CD4-positive, alpha-beta T cell treated with Interleukin-10 for 1 hour (primary cell): Measurements from ENCODE around the gene RAB34.

Experiments used
- DNase-seq: peaks from one replicate; pipeline ENCODE4 v3.0.0-alpha.2; 2020

Gene RAB34

GRCh38 chr17:28717578-28718332, at the start of gene RAB34:
Gene RAB34 (minus strand): TSS chr17:28717868. CDS start chr17:28717266, 602 bp downstream.
- no peak for DNase-seq

DNA sequence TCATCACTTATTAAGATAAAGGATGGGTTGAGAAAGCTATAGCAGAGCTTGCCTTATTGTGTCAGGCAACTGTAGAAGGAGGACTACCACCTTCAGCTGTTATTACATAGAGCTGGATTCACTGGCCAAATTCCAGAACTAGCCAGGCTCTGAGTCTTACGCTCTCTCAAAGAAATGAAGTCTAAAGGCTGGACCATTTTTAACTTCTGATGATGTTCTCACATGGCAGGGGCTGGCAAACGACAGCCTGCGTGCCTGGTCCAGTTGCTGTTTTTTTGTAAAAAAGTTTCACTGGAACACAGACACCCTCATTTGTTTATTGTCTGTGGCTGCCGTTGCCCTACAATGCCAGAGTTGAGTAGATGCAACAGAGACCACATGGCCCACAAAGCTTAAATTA, 47.4 kb upstream of the RAB34 start:
- DNase-seq = no peak

DNA sequence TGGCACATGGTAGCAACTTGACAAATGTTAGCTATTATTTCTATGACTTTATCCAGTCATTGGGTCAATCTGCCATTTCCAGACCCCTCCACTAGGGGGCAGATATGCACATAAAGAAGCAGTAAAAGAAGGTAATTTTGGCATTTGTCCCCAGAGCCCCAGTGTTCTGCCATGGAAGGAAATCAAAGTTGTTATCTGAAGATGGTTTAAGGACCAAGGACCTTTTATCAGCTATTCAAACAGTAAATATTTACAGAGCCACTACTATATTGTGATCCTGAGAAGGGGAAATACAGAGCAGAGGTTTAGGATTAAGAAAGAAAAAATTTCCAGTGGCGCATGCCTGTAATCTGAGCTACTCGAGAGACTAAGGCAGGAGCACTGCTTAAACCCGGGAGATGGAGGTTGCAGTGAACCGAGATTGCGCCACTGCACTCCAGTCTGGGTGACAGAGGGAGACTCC, 46.2 kb upstream of the RAB34 start:
- peak; percentile 85 for DNase-seq

- no peak for DNase-seq
These were observed 45.6 kb upstream of the RAB34 start for GRCh38 chr17:28763137-28763799.

DNA sequence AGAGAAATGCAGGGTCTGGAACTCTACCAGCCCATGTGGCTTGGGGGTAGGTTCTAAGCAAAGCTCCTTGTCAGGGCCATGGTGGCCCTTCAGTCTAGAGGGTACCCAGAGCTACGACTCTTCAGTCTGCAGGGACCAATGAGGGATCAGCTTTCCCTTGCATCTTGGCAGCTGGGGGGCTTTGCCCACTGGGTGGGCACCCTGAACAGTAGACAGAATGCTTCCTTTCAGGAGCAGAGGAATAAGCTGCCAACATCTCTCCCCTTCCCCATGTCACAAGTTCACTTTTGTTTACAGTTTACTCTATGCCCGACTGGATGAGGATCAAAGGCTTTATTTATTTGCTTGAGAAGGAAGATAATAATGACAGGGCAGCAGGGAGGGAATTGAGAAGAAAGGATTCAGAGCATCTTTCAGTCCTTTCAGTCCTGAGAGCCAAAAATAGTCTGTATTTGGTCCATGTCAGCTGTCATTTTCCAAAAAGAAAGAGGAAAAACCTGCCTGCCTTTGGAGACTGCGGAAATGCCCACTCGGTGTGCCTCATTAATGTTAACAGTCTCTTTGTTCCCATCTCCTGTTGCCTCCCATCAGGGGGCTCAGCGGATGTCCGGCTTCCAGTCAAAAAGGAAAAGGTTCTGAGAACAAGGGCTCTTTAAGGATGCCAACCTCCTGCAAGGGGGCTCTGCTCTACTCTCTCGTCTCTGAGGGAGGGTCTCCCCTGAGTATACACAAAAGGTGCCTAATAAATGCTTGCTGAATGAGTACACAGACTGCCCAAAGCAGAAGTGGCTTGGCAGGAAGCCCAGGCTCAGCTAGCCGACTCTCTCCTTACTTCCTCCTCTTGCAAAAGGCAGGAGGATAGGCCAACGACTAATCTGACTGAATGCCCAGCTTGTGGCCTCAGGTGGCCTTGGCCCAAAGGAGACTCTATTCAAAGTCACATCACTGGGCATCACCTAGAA, 43.2 kb upstream of the RAB34 start:
- DNase-seq = no peak

- DNase-seq = no peak
These were observed 41.7 kb upstream of the RAB34 start for GRCh38 chr17:28759256-28759865.

GRCh38 chr17:28758411-28759121, 40.9 kb upstream of the RAB34 start:
- no peak for DNase-seq

DNA sequence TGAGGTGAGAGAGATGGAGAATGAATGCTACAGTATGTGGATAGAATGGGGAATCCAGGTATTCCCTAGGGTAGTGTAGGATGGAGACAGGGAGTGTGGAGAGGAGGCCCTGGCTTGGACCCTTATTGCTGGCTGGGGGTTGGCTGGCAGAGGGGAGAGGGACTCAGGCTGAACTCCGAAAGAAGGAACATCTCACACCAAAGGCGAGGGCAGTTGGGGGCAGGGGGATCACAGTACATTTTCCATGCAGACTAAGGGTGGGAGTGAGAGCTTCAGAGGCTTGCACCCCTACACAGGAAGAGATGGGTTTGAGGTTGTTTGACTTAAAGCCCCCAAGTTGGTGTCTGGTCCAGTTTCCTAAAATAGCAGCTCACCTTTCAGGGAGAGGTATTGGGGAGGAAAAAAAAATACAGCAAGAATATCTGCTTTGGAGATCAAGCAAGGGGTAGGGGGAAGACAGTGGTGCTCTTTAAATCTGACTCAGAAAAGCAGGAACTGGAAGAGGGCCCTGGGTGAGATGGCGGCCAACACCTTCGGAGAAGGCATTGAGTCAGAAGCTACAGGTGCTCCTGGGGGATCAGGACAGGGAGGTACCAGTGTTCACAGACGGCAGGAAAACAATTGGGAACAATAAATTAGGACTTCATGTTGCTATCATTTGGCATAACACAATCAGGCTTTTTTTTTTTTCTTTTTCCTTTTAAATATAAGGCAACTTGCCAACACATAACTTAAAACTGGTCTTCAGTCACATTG, 38.6 kb upstream of the RAB34 start:
- DNase-seq = no peak

GRCh38 chr17:28755486-28755885, 37.8 kb upstream of the RAB34 start:
- DNase-seq = no peak

GRCh38 chr17:28751600-28752366, 34.1 kb upstream of the RAB34 start:
- no peak for DNase-seq

GRCh38 chr17:28750178-28751047, 32.7 kb upstream of the RAB34 start:
- peak; percentile 92 for DNase-seq

DNA sequence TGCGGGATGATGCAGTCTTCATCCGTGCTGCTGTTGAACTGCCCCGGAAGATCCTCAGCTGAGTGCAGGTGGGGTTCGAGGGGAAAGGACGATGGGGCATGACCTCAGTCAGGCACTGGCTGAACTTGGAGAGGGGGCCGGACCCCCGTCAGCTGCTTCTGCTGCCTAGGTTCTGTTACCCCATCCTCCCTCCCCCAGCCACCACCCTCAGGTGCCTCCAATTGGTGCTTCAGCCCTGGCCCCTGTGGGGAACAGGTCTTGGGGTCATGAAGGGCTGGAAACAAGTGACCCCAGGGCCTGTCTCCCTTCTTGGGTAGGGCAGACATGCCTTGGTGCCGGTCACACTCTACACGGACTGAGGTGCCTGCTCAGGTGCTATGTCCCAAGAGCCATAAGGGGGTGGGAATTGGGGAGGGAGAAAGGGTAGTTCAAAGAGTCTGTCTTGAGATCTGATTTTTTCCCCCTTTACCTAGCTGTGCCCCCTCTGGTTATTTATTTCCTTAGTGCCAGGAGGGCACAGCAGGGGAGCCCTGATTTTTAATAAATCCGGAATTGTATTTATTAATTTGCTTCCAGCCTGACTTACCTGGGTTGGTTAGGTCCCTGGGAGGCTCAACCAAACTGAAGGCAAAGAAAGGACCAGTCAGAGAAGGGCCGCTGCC, 32.0 kb upstream of the RAB34 start:
- no peak for DNase-seq

DNA sequence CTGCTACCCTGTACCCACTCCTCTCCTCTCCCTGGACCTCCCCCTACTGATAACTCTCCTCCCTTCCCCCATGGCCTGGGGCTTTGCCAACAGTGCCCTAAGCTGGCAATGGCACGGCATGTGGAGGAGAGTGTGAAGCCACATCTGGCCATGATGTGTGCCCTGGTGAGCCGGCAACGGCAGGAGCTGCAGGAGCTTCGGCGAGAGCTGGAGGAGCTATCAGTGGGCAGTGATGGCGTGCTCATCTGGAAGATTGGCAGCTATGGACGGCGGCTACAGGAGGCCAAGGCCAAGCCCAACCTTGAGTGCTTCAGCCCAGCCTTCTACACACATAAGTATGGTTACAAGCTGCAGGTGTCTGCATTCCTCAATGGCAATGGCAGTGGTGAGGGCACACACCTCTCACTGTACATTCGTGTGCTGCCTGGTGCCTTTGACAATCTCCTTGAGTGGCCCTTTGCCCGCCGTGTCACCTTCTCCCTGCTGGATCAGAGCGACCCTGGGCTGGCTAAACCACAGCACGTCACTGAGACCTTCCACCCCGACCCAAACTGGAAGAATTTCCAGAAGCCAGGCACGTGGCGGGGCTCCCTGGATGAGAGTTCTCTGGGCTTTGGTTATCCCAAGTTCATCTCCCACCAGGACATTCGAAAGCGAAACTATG, 31.3 kb upstream of the RAB34 start:
- DNase-seq = no peak

DNA sequence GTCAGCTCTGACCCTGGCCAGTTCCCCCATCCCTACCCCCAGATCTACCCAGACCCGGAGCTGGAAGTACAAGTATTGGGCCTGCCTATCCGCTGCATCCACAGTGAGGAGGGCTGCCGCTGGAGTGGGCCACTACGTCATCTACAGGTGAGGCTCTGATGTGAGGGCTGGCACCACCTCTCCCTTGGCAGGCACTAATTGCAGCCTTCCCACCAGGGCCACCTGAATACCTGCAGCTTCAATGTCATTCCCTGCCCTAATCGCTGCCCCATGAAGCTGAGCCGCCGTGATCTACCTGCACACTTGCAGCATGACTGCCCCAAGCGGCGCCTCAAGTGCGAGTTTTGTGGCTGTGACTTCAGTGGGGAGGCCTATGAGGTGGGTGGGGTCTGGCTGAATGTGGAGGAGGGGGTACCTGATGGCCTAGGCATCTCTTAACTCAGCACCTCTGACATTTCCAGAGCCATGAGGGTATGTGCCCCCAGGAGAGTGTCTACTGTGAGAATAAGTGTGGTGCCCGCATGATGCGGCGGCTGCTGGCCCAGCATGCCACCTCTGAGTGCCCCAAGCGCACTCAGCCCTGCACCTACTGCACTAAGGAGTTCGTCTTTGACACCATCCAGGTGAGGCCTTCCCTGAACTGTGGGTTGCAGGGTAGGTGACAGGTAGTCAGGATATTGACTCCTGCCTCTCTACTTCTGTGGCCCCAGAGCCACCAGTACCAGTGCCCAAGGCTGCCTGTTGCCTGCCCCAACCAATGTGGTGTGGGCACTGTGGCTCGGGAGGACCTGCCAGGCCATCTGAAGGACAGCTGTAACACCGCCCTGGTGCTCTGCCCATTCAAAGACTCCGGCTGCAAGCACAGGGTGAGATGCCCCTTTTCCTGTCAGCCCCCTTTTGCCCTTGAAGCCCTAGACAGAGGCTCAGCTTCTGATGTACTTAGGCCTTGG, 30.4 kb upstream of the RAB34 start:
- DNase-seq = no peak

GRCh38 chr17:28747051-28747691, 29.5 kb upstream of the RAB34 start:
- DNase-seq = no peak

DNA sequence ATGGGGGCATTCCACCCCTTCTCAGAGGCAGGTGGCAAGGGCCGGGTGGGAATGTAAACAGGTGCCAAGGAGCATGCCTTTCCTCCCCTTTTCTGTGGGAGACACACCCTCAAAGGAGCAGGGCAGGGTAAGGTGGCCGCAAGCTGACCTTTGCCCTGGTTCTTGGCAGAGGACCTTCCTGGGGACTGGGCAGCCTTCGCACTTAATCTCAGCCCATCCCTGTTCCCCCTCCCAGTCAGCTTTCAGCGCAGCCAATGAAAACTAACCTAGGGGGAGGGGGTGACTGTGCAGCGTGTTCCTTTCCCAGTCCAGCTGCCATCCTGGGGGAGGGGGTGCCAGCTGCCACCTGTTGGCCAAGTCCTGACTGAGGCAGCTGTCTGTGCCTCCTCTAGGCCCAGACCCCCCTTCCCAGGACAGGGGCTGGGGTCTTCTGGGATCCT, 29.0 kb upstream of the RAB34 start:
- DNase-seq = no peak
